HFF-Myc (cell line): ENCODE data around the gene FAM43A.

Experiments used
- DNase-seq: peaks from one replicate; pipeline ENCODE4 v3.0.0-alpha.2; 2011; ENCODE audit warnings: low read depth; ENCODE audit errors: extremely low read depth
- H3K4me3 ChIP-seq: replicated peaks from 2 replicates; pipeline ENCODE4 v1.5.1; 2011; ENCODE audit warnings: low read depth, mild to moderate bottlenecking, control low read depth, low read length
- CTCF ChIP-seq: IDR thresholded peaks from 2 replicates; pipeline ENCODE4 v1.5.1; 2012; ENCODE audit warnings: mild to moderate bottlenecking, low read depth, low read length, control low read depth; ENCODE audit errors: missing control alignments

The FAM43A gene

DNA sequence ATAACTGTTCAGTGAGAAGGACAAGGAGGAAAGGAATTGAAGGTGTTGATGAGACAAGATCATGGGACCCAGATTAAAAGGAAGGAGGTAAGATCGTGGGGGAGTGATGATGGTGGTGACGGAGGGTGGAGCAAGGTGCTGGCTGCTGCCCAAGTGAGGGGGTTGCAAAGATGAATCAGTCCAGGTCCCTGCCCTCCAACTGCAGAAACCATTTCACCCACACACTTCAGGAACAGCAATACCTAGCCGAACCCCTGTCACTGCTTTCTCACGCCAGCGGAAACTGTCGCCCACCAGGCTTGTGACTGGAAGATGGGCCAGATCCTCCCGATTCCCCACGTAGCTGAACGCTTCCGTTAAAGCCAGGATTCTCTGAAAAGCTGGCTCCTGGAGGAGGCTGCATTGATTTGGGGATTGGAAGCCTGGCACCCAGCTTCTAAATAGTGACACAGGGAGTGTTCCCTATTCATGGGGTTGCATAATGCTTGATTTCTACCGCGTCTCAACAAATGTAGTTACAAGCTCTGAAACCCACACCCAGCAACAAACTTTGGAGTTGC is 10.5 kb upstream of the FAM43A start:
- TF ChIP-seq CTCF = no peak
- DNase-seq = no peak

GRCh38 chr3:194675680-194676079 is 10.0 kb upstream of the FAM43A start:
- no peak for DNase-seq
- no peak overlapping the region for H3K4me3 ChIP-seq
- no peak for TF ChIP-seq CTCF

More for the DNA sequence above, 10.5 kb upstream of the FAM43A start:
- no peak overlapping the region for H3K4me3 ChIP-seq

DNA sequence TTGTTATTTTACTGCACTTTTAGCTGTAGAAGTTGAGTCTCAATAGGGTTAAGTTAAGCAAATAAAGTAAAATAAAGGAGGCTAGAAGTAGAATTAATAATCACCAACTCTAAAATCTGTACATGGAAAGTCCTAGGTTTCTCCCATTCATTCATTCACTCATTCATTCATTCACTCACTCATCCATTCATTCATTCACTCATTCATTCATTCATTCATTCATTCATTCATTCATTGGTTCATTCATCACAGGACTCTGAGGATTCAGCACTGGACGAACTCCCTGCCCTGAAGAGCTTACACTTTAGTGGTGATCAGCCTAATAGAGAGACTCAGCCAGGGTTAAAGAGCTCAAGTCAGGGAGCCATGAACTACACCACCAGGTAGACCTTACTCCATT is 9.2 kb upstream of the FAM43A start:
- no peak for TF ChIP-seq CTCF
- no peak overlapping the region for H3K4me3 ChIP-seq
- DNase-seq = no peak

DNA sequence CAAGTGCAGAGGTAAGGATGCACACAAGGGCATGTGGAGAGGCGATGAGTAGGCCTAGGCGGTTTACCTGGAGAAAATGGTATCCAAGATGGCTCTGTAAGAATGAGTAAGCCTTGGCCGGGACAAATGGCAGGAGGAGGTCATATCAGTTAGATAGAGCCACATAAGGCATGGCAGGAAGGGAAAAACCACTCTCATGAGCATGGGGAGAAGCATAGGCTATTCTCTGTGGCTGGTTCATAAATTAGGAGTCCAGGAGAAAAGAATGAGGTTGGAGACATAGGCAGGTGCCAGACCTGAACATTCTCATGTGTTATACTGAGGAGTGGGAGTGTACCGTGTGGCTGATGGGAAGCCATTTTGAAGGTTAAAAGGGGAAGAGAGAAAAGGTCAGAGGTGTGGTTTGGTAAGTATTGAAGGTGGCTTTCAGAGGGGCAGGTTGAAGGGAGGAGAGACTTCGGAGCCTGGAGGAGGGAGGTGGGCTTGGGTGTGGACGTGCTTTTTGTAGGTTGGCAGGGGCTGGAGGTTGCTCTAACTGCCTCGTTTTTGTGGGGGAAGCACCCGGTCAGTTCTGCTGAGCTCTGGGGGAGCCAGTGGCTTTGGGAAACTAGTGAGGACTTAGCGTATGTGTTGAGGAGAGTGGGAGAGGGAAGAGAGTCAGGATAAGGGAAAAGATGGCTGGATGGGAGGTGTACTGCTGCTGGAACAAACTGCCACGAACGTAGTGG is 4.6 kb upstream of the FAM43A start:
- TF ChIP-seq CTCF = no peak
- no peak for DNase-seq
- no peak overlapping the region for H3K4me3 ChIP-seq

DNA sequence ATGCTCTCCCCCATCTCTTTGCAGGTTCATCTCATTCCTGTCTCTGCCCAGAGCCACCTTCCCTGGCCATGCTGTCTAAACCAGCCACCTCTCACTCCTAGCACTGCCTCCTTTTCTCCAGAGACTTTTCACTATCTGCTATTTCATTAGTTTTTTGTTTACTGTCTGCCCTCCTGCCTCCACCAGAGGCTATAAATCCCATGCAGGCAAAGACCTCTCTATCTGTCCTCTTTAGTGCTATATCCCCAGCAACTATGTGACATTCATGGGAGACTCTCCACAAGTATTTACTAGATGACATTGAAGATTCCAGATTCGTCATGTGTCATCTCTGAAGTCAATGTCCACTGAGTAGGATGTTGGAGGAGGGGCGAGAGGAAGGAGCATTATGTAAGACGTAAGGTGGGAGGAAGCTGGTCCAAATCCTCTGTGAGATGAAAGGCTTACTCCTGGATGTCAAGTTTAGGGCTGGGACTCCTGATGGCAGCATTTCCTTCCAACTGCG is 3.4 kb upstream of the FAM43A start:
- no peak for DNase-seq
- no peak overlapping the region for H3K4me3 ChIP-seq
- no peak for TF ChIP-seq CTCF

DNA sequence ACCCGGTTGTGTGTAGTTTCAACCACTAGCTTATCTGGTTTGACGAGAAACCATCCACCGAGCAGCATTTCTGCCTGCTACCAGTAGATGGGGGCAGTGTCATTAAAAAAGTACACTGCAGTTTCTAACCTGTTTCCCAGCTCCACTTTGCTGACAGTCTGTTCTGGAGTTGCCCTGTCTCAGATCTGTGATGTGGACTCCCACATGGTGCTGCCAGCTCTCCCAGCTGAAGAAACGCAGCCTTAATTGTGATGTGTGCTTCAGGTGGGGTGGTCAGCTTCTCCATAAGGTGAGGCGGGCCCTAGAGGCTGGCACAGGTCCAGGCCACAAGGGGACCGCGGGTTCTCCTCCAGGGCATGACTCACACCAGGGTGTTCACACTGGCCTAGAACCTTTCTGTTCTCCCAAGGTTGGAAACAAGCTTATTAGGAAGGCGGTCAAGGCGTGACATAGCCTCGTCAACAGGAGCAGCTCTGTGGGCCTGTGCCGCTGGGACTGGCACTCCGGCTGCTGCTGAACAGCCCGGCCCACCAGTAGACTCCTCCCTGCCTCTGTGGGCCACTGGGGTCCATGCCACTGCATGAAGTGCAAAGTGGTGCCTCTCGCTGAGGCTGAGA is 2.9 kb upstream of the FAM43A start:
- H3K4me3 ChIP-seq = no peak overlapping the region
- peak; percentile 86 for TF ChIP-seq CTCF
- DNase-seq = peak; percentile 71
